GM18519 (cell line): ENCODE data around the gene SCN3A.

Experiments used
- ATAC-seq: cut with Tn5 transposase; IDR thresholded peaks from one replicate; pipeline ENCODE4 v1.9.1; 2021; ENCODE audit warnings: mild to moderate bottlenecking, moderate library complexity; ENCODE audit not compliant: unreplicated experiment, low FRiP score

The SCN3A gene

DNA sequence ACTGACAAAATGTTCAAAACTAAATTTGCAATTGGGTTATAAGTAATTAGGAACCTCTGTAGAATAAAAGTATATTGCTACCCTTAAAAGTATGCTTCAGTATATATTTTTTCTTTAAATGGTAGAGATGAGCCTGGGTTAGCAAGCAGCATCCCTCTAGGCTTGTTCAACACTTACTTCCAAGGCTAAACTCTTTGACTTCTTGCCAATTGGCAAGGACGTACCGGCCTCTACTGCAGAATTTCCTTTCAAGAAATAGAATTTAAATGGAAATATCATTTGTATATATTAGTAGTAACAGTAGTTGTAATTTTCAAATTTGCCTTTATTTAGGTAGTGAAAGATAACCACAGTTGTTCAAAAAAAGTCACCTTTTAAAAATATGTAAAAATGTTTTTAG is 143.4 kb downstream of the SCN3A start:
- ATAC-seq, result no peak

GRCh38 chr2:165058476-165059265 is 145.2 kb downstream of the SCN3A start:
- ATAC-seq, result no peak

DNA sequence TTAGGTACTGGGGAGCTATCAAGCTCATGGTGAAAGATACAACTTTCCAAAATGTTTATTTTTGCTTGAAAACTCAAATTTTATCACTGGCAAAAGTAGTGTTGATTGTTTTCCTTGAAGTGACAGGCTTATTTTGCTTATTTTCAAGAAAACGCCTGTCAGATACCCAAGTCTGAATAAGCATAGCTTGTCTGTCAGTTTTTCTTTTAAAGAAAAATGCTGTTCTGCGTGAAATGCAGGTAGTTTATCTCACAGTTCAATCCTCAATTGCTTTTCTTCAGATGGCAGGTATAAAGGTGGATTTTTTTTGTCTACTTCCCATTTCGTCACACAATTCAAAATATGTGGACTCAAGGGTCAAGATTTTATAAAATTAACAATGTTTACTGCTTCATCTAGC is 145.9 kb downstream of the SCN3A start:
- no peak for ATAC-seq

- ATAC-seq, result no peak
These were observed 146.5 kb downstream of the SCN3A start for GRCh38 chr2:165057308-165057707.

GRCh38 chr2:165056564-165056963 is 147.3 kb downstream of the SCN3A start:
- no peak for ATAC-seq

DNA sequence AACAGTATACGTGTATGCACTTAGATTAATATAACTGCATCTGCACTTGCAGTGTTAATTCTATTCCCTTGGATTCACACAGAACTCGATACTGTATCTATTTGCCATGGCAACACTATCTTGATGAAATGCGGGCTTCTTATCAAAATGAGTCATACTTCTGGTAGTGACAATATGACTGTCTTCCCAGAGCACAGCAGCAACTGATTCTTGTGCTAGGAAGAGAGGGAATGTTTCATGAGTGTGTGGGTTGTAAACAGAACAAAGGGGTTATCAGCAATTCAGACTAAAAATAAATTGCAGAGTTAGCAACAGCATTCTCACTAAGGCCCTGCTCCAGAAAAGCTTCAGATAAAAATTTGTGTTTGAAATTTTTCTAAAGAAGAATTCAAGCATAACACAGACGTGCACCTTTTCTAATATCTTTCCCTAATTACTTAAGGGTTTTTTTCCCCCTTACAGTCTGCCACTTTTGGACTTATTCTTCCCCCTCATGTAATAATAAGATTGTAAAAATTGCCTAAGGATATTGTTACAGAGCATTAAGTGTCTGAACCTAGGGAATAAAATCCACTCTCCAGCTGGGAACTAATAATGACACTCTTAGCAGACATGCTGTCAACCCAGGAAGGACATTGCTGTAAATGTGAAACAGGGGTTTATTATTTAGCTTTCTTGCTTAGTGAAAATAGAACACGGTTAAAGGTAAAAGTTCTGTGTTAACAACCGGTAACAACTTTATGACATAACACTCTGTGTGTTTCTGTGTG is 148.6 kb downstream of the SCN3A start:
- no peak for ATAC-seq

DNA sequence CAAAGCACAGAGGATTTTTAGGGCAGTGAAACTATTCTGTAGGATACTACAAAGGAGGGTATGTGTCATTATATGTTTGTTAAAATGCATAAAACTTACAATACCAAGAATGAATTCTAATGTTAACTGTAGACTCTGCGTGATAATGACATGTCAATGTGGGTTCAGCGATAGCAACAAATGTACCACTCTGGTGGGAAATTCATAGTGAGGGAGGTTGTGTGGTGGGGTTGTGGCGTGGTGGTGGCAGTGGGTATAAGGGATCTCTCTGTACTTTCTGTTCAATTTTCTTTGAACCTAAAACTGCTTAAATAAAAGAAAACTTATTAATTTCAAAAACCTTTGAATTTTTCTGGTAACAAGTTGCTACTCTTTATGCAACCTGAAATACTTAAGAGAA is 149.2 kb downstream of the SCN3A start:
- no peak for ATAC-seq

DNA sequence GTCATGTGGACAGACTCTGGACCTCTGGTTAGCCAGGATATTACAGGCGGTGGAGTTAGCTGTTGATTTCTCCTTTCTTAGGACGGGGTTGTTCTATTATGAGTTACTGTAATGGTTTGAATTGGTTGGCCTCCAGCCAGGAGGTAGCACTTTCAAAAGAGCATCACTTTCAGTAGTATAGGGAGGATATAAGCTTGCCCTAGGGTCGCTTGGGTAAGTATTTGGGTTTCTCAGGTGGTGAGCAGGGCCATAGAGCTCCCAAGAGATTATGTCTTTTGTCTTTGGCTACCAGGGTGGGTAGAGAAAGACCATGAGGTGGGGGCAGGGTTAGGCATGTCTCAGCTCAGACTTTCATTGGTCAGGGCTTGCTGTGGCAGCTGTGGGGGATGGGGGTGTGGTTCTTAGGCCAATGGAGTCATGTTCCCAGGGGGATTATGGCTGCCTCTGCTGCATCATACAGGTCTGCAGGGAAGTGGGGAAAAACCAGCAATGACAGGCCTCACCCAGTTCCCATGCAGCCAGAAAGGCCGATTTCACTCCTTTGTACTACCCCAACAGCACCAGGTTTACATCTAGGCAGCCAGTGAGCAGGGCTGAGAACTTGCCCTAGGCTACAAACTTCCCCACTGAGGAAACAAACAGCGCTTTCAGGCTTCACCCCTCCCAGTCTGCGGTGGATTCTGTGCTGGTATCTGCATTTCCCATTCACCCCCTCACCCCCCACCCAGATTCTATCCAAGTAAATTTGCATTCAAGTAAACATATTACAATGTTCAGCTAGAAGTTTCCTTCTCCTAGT is 159.1 kb downstream of the SCN3A start:
- no peak for ATAC-seq
